Activated CD8-positive, alpha-beta memory T cell treated with anti-CD3 and anti-CD28 coated beads, Interleukin-2, amount 50 U/mL, for 24 hours (primary cell): ENCODE measurements around the gene TNFRSF18.

Experiments used
- DNase-seq: peaks from one replicate; pipeline ENCODE4 v3.0.0-alpha.2; 2020; ENCODE audit errors: extremely low read depth

The TNFRSF18 gene

DNA sequence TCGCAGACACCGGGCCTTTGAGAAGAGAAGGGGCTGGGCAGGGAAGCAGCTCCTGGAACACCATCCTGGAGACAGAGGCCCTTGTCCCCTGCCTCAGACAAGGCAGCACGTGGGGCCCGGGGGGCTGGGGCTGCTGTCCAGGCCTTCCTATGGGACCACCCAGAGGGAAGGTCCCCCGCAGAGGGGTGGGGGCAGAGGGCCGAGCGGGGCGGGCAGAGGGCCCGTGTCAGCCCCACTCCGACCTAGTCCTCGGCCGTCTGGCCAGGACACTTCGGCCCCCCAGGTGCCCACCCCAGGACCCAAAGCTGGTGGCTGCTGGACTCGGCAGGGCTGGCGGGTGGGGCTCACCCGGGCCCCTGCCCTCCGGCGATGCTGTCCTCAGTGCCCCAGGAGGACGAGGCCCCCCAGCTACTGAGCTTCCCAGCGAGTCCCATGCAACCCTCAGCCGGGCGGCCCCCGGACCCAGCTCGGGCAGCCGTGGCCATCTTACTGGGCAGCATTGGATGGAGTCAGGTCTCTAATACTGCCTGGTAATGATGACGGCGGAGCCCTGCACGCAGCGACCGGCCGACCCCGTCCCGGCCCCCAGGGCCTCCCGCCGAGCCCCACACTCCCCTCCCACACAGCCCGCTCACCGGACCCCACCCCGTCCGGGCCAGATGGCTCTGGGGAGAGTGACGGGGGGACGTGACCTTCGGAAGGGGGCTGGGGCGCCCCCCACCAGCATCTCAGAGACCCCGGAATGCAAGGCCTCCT, 39.6 kb downstream of the TNFRSF18 start:
- DNase-seq: no peak

DNA sequence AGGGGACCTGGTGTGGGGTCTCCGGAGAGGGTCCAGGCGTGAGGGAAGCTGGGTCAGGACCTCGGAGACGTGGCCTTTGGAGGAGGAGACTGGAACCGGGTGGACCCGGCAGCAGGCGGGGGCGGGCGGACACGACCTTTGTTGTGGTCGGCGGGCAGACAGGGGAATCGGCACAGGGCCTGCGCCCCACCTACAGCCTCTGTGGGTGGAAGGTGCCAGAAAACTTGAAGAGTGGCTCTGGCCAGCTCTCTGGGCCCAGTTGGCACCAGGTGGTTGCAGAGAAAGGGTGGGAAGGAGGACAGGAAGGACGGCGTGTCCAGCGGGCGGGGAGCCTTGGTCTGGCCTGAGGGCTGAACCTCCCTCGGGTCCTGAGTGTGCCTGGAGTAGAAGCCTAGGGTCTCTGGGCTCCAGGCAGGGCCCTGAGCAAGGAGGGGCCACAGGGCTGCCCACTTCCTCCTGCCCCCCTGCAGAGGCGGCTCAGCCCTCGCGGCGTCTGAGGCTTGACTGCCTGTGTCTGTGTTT, 40.4 kb downstream of the TNFRSF18 start:
- DNase-seq: no peak

DNA sequence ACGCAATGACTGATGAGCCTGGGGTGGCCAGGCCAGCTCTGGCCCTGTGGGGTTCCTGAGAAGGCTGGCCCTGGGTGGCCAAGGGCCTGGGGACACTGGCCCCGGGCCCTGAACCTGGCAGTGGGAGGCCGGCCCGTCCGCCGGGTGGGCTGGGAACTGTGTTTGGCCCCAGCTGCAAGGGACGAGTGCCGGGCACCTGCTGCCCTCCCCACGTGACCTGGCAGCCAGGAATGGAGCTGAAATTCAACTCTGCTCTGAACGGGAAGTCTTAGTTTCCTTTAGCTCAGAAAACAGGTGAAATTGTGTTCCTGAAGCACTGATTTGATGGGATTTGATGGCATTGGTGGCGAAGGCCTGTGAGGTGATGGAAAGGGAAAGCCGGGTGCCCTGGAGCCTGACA, 40.9 kb downstream of the TNFRSF18 start:
- no peak for DNase-seq

DNA sequence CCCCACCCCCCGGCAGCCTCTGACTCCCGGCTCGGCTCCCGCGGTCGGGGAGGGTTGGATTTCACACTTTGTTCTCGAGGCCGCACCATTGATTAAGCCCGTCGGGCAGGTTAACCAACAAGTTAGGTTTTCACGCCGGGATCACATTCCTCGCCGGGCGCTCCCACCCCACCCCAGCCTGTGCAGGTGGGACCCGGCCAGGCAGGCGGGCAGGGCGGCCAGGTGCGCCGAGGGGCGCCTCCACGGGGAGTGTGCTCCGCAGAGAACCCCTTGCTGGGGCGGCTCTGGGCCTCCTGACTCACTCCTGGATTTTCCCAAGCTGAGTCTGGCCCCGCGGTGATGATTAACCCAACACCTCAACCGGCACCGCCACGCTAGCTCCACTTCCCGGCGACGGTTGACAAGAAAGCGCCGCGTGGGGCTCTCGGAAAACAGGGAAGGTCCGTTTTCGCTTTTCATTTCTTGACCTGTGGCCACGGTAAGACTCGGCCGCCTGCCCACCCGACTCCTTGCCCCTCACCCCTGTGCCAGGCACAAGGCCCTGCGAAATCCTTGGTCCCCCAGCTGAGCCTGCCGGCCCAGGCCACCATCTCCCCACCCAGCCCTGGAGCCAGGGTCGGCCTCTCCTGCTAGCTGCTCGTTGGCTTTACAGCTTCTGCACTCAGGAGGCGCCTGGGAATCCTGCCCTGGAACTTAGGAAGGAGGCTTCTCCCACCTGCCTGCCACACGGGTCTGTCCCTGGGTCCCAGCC, 41.5 kb downstream of the TNFRSF18 start:
- DNase-seq: no peak

DNA sequence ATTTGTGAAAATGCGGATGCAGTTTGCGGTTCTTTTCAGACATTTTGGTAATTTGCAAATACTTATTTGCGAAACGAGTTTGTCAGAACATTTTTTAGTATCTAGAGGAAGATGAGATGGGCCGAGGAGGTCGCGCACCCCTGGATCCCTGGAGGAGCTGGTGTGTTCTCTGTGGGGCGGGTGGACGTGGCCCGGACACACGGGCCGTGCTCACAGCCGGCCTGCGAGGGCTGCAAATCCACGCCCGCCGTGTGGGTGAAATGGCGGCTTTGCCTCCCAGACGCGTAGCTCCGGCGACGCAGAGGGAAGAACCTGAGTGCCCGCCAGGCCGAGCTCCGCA, 42.1 kb downstream of the TNFRSF18 start:
- DNase-seq: no peak

DNA sequence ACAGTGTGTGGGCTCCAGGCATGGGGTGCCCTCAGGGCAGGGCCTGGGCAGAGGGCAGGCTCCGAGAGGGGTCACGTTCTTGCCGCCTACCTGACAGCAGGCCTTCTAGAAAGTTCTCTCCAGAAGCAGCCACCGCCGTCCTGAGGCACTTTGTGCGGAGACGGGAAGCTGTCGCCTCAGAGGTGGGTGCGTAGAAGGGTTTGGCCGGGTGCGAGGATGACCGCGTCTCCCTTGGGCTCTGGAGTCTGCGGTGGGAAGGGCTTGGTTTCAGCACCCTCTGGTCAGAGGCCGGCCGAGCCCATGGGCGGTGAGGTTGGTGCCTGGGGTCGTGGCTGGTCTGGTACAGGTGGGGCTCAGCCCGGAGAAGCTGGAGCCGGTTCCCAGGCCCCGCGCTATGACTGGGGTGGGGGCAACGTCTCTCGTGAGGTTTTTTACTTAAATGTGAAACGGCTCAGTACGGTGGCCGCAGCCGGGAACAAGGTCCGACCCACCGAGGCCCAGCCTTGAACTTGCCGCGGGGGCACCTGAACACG, 42.8 kb downstream of the TNFRSF18 start:
- DNase-seq: no peak

DNA sequence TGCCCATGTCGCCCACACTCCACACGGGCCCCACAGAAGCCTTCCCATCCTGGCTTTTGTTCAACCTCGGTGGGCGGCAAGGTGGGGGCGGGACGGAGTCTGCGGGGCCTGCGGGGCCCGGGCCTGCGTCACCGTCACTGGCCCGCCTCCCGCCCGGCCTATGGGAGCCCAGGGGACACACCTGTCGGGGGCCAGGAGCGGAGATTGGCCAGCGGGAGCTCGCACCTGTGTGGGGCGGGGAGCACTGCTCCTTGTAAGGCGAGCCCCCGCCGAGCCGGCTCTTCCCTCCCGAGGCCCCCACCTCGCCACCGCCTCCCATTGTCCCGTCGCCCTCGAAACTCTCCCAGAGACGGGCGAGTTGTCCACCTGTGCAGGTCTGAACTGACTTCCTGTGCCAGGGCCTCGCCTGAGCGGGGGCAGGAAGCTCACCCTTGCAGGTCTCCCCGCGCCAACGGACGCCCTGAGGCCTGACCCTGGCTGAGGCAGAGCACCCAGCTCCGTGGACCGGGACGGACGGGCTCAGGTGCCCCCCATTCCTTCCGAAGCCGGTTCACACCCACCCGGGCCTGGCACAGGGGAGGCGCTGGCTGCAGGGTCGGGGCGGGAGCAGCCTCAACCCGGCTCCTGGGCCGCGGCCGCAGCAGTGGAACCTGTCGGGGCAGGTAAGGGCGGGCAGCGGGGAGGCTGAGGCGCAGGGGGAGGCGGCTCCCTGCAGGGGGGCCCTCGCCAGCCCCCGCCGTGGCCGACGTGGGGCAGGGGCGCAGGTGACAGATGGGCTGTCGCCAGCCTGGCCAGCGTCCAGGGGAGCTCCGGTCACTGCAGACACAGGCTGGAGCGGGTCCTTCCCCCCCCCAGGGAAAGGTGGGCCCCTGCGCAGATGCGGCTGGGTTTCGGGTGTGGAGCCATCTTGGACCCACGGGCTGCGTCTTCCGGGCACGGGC, 43.5 kb downstream of the TNFRSF18 start:
- DNase-seq: no peak

DNA sequence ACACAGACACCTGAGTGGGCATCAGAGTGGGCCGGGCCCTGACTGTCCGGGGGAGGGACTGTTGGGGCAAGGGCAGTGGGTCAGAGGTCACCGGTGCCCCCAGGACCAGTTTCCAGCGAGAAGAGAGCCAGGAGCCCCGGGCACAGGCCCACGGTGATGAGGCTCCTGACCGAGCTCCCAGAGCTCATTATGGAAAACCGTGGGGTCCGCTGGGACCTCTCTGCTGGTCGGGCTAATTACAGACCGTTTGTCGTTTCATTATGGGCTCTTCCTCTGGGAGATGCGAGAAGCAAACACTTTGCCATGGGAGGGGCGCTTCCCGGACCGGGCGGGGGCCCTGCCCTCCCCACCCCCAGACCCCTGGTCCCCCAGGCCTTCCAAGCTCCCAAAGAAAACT, 44.7 kb downstream of the TNFRSF18 start:
- no peak for DNase-seq

DNA sequence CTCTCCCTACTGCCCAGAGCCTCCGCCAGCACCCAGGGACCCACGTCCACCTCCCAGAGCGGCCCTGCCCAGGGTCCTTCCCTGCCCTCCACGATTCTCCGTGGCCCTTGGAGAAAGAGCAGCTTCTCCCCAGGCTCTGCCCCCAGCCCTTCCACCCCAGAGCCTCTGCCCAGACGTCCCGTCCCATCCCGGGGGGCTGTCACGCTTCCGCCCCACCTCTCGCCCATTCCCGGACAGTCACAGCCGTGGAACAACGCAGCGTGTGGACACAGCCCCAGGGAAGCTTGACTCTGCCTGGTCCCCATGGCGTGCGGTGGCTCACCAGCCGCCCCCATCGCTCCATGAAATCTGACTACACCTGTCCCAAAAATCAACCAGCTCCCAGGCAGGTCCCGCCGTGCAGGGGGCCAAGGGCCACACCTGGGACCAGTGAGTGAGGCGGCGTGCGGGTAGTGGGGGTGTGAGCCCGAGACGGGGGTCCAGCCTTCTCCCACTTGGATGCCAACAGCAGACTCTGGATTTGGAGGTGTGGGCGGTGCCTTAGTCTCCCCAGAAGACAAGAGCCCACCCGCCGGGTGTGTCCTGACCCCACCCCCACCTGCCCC, 45.2 kb downstream of the TNFRSF18 start:
- DNase-seq: no peak

DNA sequence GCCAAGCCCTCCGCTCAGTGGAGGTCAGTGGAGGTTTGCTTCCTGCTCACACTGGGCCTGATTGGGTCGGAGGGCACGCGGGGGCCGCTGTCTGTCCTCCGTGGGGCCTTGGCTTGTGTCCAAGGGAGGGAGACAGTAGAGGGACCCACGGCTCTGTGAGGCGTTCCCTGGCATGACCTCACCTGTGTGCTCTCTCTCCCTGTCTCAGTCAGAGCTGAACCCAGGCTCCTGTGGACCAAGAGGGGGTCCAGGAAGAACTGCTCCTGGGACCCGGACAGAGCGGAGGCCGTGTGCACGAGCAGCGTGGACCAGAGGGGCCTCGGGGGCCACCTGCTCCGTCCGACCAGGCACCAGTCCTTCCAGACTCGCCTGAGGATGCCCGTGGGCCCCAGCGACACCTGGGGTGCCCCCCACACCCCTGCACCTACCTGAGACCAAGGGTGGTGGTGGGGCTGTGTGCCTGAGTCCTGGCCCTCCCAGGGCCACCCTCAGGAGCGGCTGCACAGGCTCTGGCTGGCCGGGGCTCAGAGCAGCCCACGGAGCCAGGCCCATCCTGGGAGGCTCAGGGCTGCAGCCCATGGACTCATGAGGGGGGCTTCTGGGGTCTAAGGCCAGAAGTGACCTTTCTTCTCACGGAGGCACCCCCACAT, 46.0 kb downstream of the TNFRSF18 start:
- no peak for DNase-seq

DNA sequence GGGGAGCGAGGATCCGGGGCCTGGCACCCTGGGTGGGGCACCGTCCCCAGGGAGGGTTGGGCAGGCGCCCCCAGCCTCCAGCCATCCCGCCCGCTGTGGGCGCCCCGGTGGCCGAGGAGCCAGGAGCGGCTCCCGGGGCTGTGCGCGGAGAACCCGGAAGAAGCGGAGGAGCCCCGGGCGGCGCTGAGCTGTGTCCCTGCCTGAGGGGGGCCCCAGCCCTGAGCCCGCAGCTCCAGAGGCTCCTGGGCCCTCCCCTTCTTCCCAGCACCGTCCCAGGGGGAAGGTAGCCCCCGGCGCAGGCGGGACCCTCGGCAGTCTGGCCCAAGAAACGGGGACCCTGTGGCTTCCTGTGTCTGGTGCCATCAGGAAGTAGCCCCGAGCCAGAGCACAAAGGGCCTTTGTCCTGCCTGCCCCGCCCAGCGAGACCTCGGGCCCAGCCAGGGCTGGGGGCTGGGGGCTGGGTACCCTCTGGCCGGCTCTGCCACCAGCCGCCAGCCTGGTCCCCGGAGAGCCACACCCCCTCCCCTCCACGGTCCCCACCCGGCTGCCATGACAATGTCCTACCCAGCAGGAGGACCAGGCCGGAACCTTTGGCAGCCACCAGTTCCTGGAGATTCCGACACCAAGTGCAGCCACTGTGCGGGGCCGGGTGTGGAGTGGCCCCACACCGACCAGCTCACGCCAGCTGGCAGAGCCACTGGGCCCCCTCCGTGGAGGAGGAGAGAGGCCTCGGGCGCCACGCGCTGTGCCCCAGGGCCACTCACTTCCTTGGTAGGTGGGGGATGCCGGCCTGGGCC, 48.3 kb downstream of the TNFRSF18 start:
- DNase-seq: no peak

DNA sequence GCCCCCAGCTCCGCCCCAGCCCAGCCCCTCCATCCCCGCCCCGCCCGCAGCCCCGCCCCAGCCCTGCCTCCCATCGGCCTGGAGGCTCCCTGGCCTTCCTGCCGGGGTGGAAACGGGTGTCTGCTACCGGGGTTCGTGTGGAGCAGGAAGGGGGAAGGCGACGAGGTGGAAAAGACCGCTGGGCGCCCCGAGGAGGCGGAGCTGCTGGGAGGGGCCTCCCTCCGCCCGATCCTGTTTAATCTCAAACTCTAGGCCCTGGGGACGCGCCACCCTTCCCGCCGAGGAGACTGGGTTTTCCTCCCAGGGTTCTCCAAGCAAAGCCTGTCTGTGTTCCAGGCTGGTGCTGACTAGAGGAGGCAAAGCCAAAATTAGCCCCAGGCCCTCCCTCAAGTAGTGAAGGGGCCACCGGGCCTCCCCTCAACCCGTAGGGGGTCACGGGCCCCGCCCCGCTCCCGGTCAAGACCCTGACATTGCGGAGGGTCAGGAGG, 48.9 kb downstream of the TNFRSF18 start:
- peak; percentile 35 for DNase-seq

DNA sequence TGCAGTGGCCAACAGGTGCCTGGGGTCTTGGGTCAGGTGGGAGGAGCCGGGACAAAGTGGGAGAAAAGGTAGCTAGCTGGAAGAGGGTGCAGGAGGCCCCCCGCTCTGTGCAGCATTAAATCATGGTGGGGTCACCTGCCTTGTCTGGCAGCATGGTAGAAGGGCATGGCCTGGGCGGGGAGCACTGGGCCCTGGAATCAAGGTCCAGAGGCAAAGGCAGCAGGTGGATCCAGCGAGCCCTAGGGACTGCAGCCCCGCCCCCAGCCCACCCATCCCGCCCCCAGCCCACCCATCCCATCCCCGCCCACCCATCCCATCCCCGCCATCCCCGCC, 49.4 kb downstream of the TNFRSF18 start:
- DNase-seq: no peak

DNA sequence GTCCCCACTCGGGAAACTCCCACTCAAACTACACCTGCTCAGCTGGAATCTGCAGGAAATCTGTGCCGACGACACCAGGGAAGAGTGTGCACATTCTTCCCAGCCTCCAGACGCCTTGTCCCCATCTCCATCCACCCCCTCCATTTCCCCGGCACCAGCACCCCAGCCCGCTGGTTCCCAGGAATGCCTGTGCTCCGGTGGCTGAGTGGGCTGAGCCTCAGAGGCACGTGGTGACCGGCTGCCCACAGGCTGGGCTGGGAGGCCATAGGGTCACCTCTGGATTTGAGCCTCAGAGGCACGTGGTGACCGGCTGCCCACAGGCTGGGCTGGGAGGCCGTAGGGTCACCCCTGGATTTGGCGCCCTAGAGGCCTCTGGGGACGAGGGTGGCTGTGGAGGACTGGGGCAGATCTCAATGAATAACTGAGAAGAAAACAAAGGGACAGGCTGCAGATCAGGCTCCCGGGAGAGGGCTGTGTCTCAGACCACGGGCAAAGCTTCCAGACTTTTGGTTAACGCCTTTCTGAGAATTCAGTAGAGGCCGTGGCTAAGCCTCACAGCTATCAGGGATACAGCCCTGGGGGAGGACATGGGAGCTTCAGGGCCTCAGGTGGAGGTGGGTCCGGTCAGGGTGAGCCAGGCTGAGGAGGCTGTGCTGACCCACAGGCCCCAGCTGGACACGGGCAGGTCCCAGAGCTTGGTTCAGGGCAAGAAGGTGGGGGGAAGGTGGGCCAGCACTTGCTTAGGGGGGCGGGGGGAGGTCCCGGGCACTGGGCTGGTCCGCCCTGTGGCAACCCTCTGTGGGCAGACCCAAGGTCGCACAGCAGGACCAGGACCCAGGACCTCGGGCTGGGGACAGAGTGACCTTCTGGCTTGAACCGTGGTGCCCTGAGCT, 50.0 kb downstream of the TNFRSF18 start:
- DNase-seq: no peak

DNA sequence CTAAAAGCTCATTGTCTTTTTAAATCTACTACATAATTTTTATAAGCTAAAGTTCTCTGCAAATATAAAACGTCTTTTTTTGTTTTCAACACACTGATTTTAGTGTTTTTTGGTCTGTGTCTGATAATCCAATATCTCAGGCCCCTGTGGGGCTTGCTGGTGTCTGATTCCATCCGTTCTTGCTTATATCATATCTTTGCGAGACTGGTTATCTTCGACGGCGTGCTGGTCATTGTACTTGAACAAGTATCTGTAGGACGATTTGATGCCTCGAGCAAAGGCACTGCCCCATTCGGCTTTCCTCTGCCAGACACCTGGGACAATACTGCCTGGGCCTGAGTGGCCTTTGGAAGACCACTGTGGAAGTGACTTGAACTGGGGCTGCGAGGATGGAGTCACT, 51.1 kb downstream of the TNFRSF18 start:
- DNase-seq: no peak

DNA sequence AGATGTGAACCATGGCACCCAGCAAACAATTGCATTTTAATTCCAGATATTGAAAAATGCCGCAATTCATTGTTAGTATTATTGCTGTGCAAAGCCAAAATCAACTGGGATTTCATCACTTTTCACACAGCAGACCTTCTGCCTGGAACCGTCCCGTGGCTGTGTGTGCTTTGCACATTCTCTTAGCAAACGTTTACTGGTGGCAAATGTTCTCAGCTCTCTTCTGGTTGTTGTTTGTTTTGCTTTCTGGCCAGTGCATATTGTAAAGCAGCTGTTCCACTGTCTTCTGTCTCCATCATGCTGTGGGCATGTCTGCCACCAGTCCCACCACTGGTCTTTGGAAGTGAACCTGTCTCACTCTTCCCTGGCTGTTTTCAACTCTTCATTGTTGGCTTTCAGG, 52.5 kb downstream of the TNFRSF18 start:
- no peak for DNase-seq
